ENCODE data around the gene AQP10.
A peak's percentile ranks its signal among the peaks of the same experiment; 100 is the strongest.
"Not testable (repeated sequence)": the region's sequence is repeated elsewhere in the genome, so short reads cannot be mapped to it uniquely, and the experiment has no call there.

The AQP10 gene

DNA sequence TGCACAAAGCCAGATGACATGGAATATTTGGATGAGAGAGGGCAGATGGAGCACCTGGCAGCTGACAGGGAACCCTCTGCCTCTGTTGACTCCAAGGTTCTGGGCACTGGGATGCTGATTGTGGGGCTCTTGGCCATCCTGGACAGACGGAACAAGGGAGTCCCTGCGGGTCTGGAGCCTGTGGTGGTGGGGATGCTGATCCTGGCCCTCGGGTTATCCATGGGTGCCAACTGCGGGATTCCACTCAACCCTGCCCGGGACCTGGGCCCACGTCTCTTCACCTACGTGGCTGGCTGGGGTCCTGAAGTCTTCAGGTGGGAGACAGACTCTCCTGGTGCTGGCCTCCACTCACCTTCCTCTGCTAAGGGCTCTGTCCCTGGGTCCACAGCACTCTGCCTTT is 2.6 kb downstream of the AQP10 start:
- no peak for FAIRE-seq
- DNase-seq (ENCODE audit: insufficient read length, low spot score): no peak

DNA sequence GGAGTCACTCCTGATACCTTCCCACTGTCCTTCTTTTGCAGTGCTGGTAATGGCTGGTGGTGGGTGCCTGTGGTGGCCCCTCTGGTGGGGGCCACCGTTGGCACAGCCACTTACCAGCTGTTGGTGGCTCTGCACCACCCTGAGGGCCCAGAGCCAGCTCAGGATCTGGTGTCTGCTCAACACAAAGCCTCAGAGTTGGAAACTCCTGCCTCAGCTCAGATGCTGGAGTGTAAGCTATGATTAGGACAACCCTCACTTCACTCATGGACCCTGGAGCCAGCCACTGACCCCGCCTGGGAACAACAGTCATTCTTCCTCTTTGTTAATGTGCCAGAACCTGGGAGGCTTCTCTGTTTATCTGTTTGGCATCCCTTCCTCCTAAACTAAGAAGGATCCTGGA is 3.3 kb downstream of the AQP10 start:
- DNase-seq (ENCODE audit: insufficient read length, low spot score) (no peak), FAIRE-seq (no peak)

DNA sequence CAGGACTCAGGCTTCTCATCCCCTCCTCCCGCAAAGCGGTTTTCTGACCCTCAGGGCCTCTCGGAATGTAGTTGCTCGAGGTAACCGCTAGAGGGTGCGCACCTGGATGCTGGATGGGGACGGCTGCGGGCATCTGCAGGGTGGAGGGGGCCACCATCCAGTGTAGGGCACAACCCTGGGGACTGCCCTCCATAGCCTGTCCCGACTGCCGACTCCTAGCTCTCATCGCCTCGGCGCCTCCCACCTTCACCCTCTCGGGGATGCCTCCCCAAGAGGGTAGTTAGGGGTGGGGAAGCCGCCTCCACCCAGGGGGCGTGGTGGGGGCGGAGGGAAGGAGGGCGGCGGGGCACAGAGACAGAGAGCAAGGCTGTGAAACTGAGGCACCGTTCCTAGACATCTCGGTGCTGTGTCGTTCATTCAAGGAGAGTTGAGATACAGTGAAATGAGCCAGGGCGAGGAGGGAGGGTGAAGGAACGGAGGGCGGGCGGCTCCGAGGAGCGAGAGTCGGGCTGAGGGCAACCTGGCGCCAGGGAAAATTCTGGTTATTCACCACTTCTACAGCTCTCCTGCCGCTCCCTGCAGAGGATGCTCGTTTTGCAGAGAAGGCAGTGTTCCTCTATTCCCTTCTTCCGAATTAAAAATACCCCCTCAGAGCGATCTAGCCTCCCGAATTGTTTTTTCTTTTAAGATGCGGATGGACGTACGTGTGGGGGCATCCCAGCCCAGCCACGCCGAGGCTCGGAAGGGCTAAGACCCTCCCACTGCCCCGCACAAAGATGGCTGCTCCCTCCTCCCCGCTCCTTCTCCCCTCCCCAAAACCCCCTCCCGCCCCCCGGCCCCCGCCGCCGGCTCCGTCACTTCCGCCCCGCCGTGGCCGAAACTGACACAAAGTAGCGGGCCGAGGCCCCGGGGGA is 4.0 kb downstream of the AQP10 start, which contains the start of gene ATP8B2:
ATP8B2 (plus strand) TSS at position 857 of the 914 bp plus-strand sequence. CDS start 2,617 bp downstream, outside the sequence.
- peak; percentile 81 for DNase-seq (ENCODE audit: insufficient read length, low spot score)
- no peak for FAIRE-seq

GRCh38 chr1:154325583-154326545 is 5.0 kb downstream of the AQP10 start:
- FAIRE-seq (no peak), DNase-seq (ENCODE audit: insufficient read length, low spot score) (peak; percentile 77)

DNA sequence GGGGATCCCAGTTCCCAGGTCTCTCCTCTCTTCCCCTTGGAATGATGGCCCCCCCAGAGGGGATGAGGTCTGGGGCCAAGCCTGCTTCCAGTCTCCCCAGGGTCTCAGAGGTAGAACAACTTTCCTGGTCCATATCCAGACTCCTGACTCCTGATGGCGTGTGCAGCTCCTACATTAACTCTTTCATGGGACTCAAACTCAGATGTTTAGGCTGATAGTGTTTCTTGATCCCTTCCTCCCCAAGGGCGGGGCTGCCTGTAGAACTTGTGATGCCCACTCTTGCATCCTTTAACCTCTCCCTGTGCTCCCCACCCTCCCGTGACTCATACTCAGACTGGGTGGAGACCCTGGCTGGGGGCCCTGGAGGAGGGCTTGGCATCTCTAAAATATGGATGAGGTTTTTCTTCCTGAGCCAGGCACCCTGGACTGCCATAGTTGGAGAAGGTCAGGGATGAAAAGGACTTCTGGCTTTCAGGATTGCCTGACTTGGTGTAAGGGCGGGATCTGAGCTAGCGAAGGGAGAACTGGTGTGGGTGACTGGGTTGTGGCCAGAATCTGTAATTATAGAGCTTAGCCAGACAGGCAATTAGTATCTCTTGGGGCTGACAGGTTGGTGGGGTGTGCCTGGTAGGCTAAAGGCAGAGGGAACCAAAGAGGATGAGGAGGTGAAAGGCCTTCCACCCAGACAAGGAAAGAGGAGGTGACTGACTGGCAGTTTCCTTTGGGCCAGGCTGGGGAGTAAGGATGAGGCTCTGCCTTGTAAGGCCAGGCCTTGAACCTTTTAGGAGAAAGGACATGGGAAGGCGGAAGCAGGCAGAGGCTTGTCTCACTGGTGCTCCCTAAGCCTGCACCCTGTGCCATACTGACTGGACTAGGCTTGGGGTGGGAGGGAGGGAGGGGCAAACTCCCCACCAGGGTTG is 5.9 kb downstream of the AQP10 start:
- DNase-seq (ENCODE audit: insufficient read length, low spot score) (no peak), FAIRE-seq (no peak)

DNA sequence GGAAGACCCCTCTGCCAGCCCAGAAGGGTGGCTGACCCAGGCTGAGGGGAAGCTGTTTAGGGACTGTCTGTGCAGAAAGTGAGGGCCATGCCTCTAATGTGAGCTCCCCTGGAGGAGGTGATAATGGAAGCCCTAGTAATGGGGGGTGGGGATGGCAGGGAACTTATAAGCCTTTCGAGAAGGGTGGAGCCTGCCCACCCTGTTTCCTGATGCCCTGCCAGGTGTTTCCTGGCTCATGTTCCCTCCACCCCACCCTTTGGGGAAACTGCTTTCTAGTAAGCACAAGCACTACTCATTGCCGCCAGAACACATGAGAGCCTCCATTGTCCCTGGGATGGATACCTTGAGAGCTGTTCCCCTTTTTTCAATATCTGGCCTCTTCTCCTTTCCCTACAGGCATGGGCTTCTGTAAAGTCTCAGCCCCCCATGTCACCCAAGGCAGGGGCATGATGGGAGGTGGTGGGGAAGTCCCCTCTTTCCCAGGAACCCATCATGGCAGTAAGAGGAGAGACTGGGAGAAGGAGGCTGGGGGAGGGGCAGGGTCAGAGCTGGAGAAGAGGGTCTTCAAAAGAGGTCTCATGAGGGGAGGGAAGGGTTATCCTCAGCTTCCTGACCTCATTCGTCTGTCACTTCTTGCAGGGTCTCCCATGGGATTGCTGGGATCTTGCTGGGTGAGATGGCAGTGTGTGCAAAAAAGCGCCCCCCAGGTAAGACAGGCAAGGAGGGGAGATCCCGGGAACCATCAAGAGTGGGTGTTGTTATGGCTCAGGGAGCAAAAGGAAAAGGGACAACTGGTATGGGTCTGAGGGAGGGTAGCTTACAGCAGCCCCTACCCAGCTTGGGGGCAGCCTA is 6.8 kb downstream of the AQP10 start:
- no peak for DNase-seq (ENCODE audit: insufficient read length, low spot score)
- FAIRE-seq: no peak

DNA sequence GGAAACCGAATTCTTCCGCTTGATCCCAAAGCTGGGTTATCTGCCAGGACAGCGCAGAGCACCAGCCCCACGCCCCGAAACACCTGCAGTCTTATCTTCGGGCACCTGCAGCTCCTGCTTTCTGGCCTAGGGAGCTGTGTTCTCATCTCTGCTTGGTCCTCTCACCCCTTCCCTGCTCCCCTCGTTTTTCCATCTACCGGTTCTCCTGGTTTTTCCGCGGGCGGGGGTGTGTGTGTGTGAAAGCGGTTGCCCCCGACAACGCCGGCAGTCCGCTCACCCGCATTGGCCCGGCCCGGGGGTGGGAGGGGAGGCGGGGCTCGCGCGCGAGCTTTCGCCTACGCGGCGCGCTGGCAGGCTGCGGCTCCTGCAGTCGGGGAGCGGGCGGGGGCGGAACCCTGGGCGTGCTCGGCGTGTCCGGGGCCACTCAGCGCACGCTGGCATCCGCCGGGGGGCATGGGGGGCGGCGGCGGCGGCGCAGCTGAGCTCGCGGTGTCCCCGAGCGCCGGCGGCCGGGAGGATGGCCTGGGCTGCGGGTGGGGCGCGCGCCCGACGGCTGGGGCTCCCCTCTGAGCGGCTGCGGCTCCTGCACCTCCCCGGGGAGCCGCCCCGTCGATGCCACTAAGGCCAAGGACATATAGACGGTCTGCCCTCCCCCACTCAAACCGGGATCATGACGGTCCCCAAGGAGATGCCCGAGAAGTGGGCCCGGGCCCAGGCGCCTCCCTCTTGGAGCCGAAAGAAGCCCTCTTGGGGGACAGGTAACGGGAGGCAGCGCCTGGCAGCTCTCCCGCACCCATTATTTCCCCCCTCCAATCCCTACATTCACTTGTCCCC is 7.6 kb downstream of the AQP10 start:
- FAIRE-seq: no peak
- DNase-seq (ENCODE audit: insufficient read length, low spot score): no peak

GRCh38 chr1:154329152-154329521 is 8.2 kb downstream of the AQP10 start:
- no peak for DNase-seq (ENCODE audit: insufficient read length, low spot score)
- FAIRE-seq: no peak

- DNase-seq (ENCODE audit: insufficient read length, low spot score) (no peak), FAIRE-seq (no peak)
Observed at GRCh38 chr1:154329551-154330131, 8.7 kb downstream of the AQP10 start.

- DNase-seq (ENCODE audit: insufficient read length, low spot score) (no peak), FAIRE-seq (no peak)
Observed at GRCh38 chr1:154330669-154331068, 9.8 kb downstream of the AQP10 start.

GRCh38 chr1:154334079-154335024 is 13.5 kb downstream of the AQP10 start:
- FAIRE-seq: no peak
- DNase-seq (ENCODE audit: insufficient read length, low spot score): no peak

DNA sequence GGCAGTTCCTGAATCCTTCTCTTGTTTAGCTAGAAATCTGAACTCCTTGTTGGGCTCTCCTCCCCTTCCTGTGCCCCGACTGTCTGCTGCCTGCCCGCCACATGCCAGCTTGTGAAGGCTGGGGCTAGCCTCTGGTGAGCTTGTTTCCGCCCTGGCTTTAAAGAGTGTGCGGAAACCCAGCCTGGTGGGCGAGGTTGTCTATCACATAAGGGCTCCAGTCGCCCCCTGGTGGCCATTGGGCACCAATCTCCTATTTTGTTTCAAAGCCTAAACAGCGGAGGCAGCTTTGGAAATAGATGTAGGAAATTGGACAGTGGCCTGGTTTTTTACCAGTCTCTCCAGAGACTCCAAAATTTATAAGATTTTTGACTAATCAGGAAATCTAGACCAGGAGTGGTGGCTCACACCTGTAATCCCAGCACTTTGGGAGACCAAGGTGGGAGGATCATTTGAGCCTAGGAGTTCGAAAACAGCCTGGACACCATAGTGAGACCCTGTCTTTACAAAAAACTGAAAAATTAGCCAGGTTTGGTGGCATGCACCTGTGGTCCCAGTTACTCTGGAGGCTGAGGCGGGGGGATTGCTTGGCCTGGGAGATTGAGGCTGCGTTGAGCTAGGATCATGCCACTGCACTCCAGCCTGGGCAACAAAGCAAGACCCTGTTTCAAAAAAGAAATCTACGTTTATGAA is 14.3 kb downstream of the AQP10 start:
- FAIRE-seq (no peak), DNase-seq (ENCODE audit: insufficient read length, low spot score) (peak; percentile 70)

DNA sequence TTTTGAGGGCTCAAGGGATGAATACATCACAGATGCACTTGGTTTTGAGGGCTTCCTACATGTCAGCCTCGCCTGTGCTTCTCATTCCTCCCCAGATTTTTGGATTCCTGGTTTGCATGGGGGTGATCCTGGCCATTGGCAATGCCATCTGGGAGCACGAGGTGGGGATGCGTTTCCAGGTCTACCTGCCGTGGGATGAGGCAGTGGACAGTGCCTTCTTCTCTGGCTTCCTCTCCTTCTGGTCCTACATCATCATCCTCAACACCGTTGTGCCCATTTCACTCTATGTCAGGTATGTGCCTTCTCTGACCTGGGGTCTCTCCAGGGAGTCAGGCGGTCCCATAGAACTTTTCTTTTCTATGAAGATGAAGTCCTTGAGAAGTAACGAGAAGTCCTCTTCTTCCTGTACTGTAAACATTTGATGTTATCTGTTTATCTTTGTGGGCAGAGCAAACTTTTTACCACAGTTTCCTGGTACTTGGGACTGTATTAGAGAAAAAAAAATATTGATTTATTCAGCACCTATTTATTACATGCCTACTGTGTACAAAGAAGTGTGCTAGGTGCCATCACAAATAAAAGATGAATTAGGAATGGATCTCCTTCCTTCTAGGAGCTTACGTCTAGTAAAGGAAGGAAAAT is 16.5 kb downstream of the AQP10 start:
- FAIRE-seq (no peak), DNase-seq (ENCODE audit: insufficient read length, low spot score) (no peak)

DNA sequence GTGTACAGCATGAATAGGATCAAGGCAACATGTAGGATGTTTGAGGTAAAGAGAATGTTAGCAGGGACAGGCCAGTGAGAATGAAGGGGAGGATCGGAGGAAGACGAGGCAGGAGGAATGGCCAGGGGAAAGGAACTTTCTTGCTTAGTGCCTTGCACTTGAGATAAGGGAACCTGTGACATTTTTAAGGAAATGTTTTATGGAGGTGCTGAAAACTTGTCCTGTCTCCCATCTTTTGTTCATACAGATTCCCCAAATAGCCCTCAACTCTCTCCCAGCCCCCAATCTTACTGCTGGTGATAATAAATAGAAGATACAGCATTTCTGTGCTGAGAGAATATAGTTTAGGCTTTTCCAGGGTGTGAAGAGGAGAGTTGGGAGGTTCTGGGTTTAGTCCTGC is 18.0 kb downstream of the AQP10 start:
- DNase-seq (ENCODE audit: insufficient read length, low spot score) (no peak), FAIRE-seq (no peak)

DNA sequence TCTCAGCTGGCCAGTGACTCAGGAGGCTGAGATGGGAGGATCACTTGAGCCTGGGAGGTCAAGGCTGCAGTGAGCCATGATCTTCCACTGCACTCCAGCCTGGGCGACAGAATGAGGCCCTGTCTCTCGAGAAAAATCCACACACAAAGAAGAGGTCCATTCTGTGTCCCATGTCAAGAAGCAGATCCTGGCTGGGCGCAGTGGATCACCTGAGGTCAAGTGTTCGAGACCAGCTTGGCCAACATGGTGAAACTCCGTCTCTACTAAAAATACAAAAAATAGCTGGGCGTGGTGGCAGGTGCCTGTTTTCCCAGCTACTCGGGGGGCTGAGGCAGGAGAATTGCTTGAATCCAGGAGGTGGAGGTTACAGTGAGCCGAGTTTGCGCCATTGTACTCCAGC is 20.5 kb downstream of the AQP10 start:
- DNase-seq (ENCODE audit: insufficient read length, low spot score); FAIRE-seq: not testable (repeated sequence)

DNA sequence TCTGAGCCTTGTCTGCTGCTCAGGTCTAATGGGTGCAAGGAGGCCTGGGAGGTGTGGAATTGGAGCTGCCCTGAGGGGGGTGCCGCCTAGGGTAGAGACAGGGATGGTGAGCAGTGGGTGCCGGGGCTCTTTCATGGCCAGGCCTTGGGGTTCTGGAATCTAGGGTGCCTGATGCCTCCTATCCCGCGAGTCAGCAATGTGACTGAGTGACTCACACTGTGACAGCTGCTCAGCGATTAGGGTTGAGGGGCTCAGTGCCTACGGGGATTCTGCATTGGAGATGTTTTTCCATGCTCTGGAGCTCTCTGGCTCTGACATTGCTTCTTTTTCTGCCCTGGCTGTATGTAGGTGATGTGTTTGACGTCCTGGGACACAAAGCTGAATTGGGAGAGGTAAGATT is 21.2 kb downstream of the AQP10 start:
- FAIRE-seq: no peak
- no peak for DNase-seq (ENCODE audit: insufficient read length, low spot score)
